Measurements from ENCODE around the gene OR4E2.

- TF ChIP-seq POLR2AphosphoS5 (IDR thresholded peaks at IDR 0.05), result no peak
- no peak for TF ChIP-seq CTCF (IDR thresholded peaks at IDR 0.05)
Measured at GRCh38 chr14:21653331-21653885, at the start of gene OR4E2.
